GM20431 (cell line): ENCODE results near the gene C2CD4C.
"Not testable (repeated sequence)": the region's sequence is repeated elsewhere in the genome, so short reads cannot be mapped to it uniquely, and the experiment has no call there.

Experiments
- in situ Hi-C: fragments of 300-500 bp; cut with MseI, MboI; formaldehyde crosslinking; loops from one replicate; pipeline ENCODE4 v1.15.0; 2020; ENCODE audit warnings: low sequenced_read_pairs; ENCODE audit not compliant: unreplicated experiment

C2CD4C gene

GRCh38 chr19:402786-403185 is 6.2 kb downstream of the C2CD4C start:
- in situ Hi-C loops = no loop called here

DNA sequence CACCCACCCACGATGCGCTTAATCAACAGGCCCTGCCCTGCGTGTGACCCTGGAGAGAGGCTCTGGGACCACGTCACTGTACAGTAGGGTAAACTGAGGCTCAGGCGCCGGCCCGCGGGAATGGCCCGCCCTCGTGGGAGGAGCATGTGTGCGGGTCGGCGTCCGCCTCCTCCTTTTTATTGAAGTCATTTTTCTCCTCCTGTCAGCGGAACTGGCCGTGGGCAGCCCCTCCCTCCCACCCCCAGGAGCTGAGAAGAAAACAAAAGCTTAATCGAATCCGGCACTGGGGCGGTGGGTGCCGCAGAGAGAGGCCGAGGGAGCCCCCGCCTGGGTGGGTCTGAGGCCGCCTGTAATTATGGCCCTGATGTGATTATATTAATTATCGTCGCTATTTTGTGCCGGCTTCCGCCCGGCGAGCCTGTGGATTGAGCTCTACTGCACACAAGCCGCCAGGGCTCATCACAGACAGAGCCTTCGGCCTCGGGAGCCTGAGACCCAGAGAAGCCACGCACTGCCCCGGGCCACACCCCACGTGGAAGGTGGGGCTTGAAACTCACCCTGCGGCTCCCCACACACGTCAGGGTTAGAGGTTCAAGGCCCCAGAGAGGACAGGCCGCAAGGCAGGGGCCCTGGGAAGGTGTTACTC is 7.0 kb downstream of the C2CD4C start:
- in situ Hi-C loops = no loop called here

DNA sequence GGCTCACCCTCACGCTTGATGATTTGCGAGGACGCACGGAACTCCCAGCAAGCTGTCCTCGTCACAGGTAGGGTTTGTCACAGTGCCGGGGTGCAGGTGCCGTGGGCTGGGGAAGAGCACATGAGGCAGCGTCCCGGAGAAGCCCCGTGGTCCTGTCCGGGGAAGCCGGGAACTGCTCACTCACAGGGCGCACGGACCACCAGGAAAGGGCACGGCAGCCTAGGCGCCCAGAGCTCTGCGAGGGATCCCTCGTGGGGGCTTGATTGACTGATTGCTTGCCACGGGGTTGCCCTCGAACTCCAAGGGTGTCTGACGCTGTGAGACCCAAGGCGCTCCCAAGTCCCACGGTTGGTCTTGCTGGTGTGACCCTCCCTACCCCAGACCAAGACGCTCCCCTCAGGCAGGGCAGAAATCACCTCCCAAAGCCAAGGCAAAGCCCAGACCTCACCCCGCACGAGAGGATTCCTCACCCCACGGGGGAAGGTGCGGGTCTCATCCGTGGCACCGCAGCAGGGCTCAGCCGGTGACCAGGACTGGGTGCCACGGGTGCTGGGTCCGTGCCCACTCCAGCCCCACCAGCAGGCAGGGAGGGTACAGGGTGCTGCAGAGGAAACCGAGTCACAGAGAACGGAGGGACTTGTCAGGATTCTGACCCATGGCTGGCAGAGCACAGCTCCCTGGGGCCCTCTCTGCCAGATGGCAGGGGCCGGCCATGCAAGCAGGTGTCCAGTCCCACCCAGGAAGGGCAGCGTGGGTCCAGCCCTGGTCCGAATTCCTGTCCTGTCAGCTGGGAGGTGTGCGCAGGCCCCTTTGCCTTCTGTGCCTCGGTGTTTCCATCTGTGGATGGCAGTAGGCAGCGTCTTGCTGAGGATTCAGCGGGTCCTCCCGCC is 7.7 kb downstream of the C2CD4C start:
- in situ Hi-C loops = no loop called here

GRCh38 chr19:399370-399769 is 9.6 kb downstream of the C2CD4C start:
- in situ Hi-C loops = no loop called here

DNA sequence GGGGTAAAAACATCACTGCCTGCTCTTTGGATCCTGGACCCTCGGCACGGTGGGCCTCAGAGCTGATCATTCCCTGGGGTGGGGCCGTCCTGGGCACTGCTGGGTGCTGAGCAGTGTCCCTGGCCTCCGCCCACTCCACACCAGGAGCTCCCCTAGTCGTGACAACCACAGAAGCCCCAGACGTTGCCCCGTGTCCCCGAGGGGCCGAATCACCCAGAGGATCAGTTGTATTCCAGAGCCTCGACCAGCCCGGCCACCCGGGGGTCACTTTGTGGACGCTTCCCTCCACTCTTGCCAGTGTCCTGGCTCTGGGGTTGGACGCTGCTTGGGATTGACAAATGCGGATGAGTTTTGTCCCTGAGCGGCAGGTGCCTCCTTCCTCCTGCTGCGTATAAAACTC is 10.2 kb downstream of the C2CD4C start:
- in situ Hi-C loops = no loop called here

GRCh38 chr19:397941-398706 is 10.8 kb downstream of the C2CD4C start:
- in situ Hi-C loops = no loop called here

DNA sequence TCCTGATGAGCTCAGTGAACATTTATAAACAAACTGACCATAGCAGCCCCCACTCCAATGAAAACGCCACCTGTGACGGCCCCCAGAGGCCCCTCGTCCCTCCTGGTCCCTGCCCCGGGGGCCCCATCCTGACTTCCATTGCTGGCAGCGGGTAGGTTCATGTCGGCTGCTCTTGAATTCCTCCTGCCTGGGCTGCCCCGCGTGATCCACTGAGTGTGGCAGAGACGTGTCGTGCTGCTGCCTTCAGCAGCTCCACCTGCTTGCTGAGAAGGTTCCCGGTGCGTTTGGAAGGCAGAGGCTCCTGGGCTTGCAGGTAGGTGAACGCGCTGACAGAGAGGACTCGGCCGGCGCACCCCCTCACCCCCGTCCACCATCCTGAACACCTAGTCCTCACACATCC is 11.6 kb downstream of the C2CD4C start:
- in situ Hi-C loops = no loop called here

DNA sequence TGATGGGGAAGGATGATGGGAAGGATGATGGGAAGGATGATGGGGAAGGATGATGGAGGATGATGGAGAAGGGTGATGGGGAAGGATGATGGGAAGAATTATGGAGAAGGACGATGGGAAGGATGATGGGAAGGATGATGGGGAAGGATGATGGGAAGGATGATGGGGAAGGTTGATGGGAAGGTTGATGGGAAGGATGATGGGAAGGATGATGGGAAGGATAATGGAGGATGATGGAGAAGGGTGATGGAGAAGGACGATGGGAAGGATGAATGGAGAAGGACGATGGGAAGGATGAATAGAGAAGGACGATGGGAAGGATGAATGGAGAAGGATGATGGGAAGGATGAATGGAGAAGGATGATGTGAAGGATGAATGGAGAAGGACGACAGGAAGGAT is 13.5 kb downstream of the C2CD4C start:
- in situ Hi-C loops = no loop called here

- in situ Hi-C loops = not testable (repeated sequence)
Observed at GRCh38 chr19:394857-395256, 14.1 kb downstream of the C2CD4C start.

DNA sequence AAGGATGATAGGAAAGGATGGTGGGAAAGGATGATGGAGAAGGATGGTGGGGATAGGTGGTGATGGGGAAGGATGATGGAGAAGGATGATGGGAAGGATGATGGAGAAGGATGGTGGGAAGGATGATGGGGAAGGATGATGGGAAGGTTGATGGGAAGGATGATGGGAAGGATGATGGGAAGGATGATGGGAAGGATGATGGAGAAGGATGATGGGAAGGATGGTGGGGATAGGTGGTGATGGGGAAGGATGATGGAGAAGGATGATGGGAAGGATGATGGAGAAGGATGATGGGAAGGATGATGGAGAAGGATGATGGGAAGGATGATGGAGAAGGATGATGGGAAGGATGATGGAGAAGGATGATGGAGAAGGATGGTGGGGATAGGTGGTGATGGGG is 15.4 kb downstream of the C2CD4C start:
- in situ Hi-C loops = not testable (repeated sequence)

GRCh38 chr19:392375-392970 is 16.5 kb downstream of the C2CD4C start:
- in situ Hi-C loops = no loop called here

DNA sequence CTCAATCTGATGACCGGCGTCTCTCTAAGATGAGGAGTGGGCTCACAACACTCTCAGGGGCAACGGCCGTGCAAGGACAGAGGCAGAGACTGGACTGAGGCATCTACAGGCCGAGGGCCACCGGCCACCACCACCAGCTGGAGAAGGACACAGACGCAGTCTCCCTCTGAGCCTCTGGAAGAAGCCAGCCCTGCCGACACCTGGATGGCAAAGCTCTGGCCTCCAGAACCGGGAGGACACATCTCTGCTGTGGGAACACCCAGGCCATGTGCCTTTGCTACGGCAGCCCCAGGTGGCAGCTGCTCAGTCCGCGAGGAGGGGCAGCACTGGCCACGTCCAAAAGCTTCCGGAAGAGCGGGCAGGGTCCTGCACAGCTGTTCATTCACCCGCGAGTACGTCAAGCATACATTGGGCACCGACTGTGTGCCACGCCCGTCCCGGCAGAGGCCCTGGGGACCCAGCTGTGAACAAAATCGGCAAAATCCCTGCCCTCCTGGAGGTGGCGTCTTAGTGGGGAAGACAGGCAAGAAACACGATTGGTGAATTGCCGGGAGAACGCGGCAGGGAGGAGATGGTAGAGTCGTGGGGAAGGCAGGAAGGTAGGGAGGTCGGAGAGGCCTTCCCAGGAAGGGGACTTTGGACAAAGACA is 17.1 kb downstream of the C2CD4C start:
- in situ Hi-C loops = no loop called here

DNA sequence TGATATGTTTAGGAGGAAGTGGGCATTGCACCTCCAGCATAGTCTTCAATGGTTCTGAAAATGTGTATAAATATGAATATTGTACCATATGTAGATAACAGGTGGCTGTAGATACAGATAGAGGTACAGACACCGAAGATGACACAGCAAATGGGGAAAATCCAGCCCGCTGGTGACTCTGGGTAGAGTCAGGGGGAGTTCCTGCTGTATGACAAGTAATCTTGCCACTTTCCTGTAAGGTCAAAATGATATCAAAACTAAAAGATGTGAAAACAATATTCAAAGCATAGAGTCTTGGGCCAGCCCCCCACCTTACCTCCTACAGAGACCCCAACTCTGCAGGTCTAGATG is 17.8 kb downstream of the C2CD4C start:
- in situ Hi-C loops = no loop called here

GRCh38 chr19:390386-391206 is 18.4 kb downstream of the C2CD4C start:
- in situ Hi-C loops = no loop called here

GRCh38 chr19:389935-390289 is 19.0 kb downstream of the C2CD4C start:
- in situ Hi-C loops = no loop called here

DNA sequence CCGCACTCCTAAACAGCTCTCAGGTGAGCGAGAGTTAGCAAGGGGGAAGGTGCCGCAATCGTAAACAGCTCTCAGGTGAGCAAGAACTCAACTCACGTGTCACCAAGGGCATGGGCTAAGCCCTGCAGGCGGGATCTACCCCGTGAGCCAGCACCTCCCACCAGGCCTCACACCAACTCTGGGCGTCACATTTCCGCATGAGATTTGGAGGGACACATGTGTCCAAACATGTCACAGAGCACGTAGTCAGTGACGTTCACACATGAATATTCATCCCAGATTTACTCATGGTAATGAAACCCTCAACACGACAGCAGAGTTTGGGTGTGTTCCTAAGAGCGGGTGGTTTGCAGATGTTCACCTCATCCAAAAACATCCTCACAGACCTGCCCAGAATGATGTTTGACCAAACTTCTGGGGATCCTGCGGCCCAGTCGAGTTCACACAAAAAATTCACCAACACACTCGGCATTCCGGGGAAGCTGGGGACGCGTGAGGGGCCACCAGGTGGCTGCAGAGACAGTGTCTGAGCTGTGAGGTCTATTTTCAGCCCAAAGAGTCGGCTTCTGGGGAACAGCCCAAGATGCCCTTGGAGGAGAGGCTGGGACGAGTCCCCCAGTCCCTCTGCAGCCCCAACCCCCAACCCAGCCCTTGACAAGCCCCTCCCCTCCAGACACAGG is 19.6 kb downstream of the C2CD4C start:
- in situ Hi-C loops = no loop called here

- in situ Hi-C loops = no loop called here
Observed at GRCh38 chr19:388691-389090, 20.3 kb downstream of the C2CD4C start.

GRCh38 chr19:387777-388176 is 21.2 kb downstream of the C2CD4C start:
- in situ Hi-C loops = no loop called here
